MCF 10A (cell line): ENCODE data around the gene NCMAP. TPM values are rescaled to one million over a fixed set of nuclear protein-coding genes. Genes with fewer than 3 reads are reported as not detected.

Experiments
- BruUV-seq: library from RNA; stranded (reverse); fragments of 400-500 nt; replicated peaks from 2 replicates; lab custom pipeline; 2021; lab: Mats Ljungman, UMichigan
- CTCF ChIA-PET: fragments of 300-600 bp; sonication (Branson Sonifier 250); formaldehyde crosslinking; extraction: SDS; loops from one replicate; lab custom pipeline; 2021; ENCODE audit warnings: antibody characterized with exemption, inconsistent platforms; lab: Yijun Ruan, JAX
- POLR2A ChIA-PET: fragments of 300-600, 350-650 bp; sonication (Branson Sonifier 250); formaldehyde crosslinking; extraction: SDS; loops from one replicate; lab custom pipeline; 2020; ENCODE audit warnings: antibody characterized with exemption, inconsistent platforms; lab: Yijun Ruan, JAX
- DNase-seq: peaks from one replicate; pipeline ENCODE4 v3.0.0-alpha.2; 2018; ENCODE audit not compliant: unreplicated experiment
- H3K27ac Mint-ChIP-seq: one replicate; pipeline ENCODE4 v1.8.0; 2022; ENCODE audit warnings: mild to moderate bottlenecking, low read depth, mixed read lengths; ENCODE audit not compliant: unreplicated experiment
- H3K27me3 Mint-ChIP-seq: one replicate; pipeline ENCODE4 v1.8.0; 2022; ENCODE audit warnings: mixed read lengths; ENCODE audit not compliant: insufficient read depth, unreplicated experiment
- H3K36me3 Mint-ChIP-seq: one replicate; pipeline ENCODE4 v1.8.0; 2022; ENCODE audit warnings: mild to moderate bottlenecking, moderate library complexity, mixed read lengths; ENCODE audit not compliant: insufficient read depth, unreplicated experiment
- H3K4me1 Mint-ChIP-seq: one replicate; pipeline ENCODE4 v1.8.0; 2022; ENCODE audit warnings: mixed read lengths; ENCODE audit not compliant: insufficient read depth, unreplicated experiment
- H3K4me3 Mint-ChIP-seq: one replicate; pipeline ENCODE4 v1.8.0; 2022; ENCODE audit warnings: mild to moderate bottlenecking, moderate library complexity, mixed read lengths; ENCODE audit not compliant: unreplicated experiment
- H3K9me3 Mint-ChIP-seq: one replicate; pipeline ENCODE4 v1.8.0; 2022; ENCODE audit warnings: mixed read lengths; ENCODE audit not compliant: unreplicated experiment
- intact Hi-C: fragments of 100-400 bp; cut with micrococcal nuclease; formaldehyde crosslinking; loops from 2 replicates; pipeline ENCODE4 v1.14.1; 2022
- total RNA-seq: library from RNA; stranded (reverse); gene quantifications from 2 replicates; pipeline ENCODE4 v1.2.3, GENCODE V29; 2022
- TF ChIP-seq, protein P1 (sequence below): fragments of 200-600 bp; IDR thresholded peaks from one replicate; pipeline ENCODE4 v1.8.0; 2022; ENCODE audit warnings: antibody characterized with exemption, mild to moderate bottlenecking; ENCODE audit not compliant: unreplicated experiment

NCMAP gene
- total RNA-seq, 1 experiment from 2014 or later, result not detected

DNA sequence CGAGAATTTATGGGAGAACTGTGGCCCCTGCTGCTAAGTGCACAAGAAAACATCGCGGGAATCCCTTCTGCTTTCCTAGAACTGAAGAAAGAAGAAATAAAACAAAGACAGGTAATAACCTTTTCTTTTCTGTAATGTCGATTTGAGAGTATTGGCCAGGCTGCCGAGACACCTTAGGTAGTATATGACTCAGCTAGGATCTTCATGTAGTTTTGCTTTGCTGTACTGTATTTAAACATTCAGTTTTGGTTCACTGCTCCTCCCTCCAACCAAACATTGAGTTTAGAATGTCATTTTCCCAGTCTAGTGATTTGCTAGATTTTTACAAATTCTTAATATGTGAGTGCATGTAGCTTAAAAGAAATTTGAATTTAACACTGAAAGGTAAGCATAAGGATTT, 93.0 kb downstream of the NCMAP start:
- DNase-seq, result no peak
- CTCF ChIA-PET, result interaction anchor here (0.7 kb wide), 2 partner anchors 27 to 74 kb away, joined by 3 to 4 read pairs; no protein-coding TSS in a partner anchor
- H3K27me3 Mint-ChIP-seq, result no peaks in the 10 kb centered on the region
- no peak overlapping the region for H3K4me3 Mint-ChIP-seq
- POLR2A ChIA-PET, result interaction anchor here (0.7 kb wide), 1 partner anchor 1165 kb away, joined by 3 read pairs; no protein-coding TSS in a partner anchor
- intact Hi-C loops, result no loop called here
- peaks cover 15% of the 10 kb centered on the region for H3K4me1 Mint-ChIP-seq
- BruUV-seq, result no TSS peak
- H3K36me3 Mint-ChIP-seq, result peaks cover 96% of the 10 kb centered on the region
- H3K9me3 Mint-ChIP-seq, result no peaks in the 10 kb centered on the region
- no peak overlapping the region for H3K27ac Mint-ChIP-seq
- TF ChIP-seq, protein P1, sequence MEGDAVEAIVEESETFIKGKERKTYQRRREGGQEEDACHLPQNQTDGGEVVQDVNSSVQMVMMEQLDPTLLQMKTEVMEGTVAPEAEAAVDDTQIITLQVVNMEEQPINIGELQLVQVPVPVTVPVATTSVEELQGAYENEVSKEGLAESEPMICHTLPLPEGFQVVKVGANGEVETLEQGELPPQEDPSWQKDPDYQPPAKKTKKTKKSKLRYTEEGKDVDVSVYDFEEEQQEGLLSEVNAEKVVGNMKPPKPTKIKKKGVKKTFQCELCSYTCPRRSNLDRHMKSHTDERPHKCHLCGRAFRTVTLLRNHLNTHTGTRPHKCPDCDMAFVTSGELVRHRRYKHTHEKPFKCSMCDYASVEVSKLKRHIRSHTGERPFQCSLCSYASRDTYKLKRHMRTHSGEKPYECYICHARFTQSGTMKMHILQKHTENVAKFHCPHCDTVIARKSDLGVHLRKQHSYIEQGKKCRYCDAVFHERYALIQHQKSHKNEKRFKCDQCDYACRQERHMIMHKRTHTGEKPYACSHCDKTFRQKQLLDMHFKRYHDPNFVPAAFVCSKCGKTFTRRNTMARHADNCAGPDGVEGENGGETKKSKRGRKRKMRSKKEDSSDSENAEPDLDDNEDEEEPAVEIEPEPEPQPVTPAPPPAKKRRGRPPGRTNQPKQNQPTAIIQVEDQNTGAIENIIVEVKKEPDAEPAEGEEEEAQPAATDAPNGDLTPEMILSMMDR, result no peak

DNA sequence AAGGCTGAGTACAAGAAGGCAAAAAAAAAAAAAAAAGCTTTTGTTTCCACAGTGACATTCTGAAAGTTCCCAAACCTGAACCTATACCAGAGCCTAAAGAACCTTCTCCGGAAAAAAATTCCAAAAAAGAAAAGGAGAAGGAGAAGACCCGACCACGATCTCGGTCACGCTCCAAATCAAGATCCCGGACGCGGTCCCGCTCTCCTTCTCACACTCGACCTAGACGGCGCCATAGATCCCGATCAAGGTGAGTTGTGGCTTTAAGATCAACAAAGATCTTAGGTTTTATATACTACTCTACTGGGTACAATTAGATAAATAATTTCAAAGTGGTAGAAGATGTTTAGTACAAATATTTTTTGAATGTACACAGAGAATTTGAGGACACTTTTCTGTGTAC, 96.5 kb downstream of the NCMAP start:
- Mint-ChIP-seq H3K27ac (peak overlapping the region; percentile 35), H3K9me3 (no peaks in the 10 kb centered on the region), H3K4me1 (peaks cover 10% of the 10 kb centered on the region), H3K27me3 (no peaks in the 10 kb centered on the region), H3K36me3 (peaks cover 99% of the 10 kb centered on the region), H3K4me3 (no peak overlapping the region)
- TF ChIP-seq, protein P1, result no peak
- intact Hi-C loops, result no loop called here
- ChIA-PET CTCF (no interaction called here), POLR2A (no interaction called here)
- no TSS peak for BruUV-seq
- DNase-seq, result no peak

GRCh38 chr1:24654010-24654409, 98.1 kb downstream of the NCMAP start:
- Mint-ChIP-seq H3K4me1 (peaks cover 10% of the 10 kb centered on the region), H3K36me3 (peaks cover 99% of the 10 kb centered on the region), H3K27me3 (no peaks in the 10 kb centered on the region), H3K4me3 (no peak overlapping the region), H3K9me3 (no peaks in the 10 kb centered on the region), H3K27ac (peak overlapping the region; percentile 22)
- TF ChIP-seq, protein P1, result no peak
- POLR2A ChIA-PET, result interaction anchor here (0.6 to 2.1 kb wide), 4 partner anchors 10 to 48 kb away, joined by 3 to 13 read pairs (median 4); partner anchors contain the start of gene SRRM1
- BruUV-seq, result no TSS peak
- DNase-seq, result no peak
- intact Hi-C loops, result no loop called here
- CTCF ChIA-PET, result interaction anchor here (0.6 to 2.5 kb wide), 5 partner anchors 34 to 551 kb away, joined by 3 to 6 read pairs (median 4); no protein-coding TSS in a partner anchor

DNA sequence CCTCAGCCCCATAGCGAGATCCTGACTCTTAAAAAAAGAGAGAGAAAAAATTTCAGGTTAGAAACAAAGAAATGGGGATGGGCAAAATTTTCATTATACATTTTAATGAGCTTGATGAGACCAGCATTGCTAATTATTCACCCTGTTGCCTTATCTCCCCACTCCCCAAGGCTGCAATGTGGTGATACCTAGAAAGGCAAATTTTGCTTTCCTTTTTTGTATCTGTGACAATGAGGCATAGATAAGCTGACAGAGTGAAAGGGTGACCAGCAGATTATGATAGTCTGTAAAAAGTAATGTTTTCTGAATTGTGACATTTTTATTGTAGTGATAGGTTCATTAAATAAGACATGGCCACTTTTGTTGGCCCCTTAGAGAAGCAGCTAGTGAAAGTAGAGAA, 100.2 kb downstream of the NCMAP start:
- H3K36me3 Mint-ChIP-seq, result peaks cover 99% of the 10 kb centered on the region
- intact Hi-C loops, result no loop called here
- no TSS peak for BruUV-seq

More for the DNA sequence above, 100.2 kb downstream of the NCMAP start:
- CTCF ChIA-PET, result interaction anchor here (0.6 to 2.5 kb wide), 4 partner anchors 32 to 174 kb away, joined by 3 to 6 read pairs (median 4); no protein-coding TSS in a partner anchor
- no peak overlapping the region for H3K4me3 Mint-ChIP-seq
- DNase-seq, result no peak
- H3K9me3 Mint-ChIP-seq, result no peaks in the 10 kb centered on the region
- peak overlapping the region; percentile 19 for H3K27ac Mint-ChIP-seq
- TF ChIP-seq, protein P1, result no peak
- peaks cover 14% of the 10 kb centered on the region for H3K4me1 Mint-ChIP-seq
- POLR2A ChIA-PET, result interaction anchor here (1.3 kb wide), 1 partner anchor 8 kb away, joined by 3 read pairs; no protein-coding TSS in a partner anchor
- H3K27me3 Mint-ChIP-seq, result no peaks in the 10 kb centered on the region
